Endothelial cell of umbilical vein (primary cell): ENCODE results near the gene TPPP2. TPM values are rescaled to one million over a fixed set of nuclear protein-coding genes. Genes with fewer than 3 reads are reported as not detected.

ENCODE experiments used
- BruUV-seq: library from RNA; stranded (reverse); fragments of 400-500 nt; replicated peaks from 2 replicates; lab custom pipeline; 2021; lab: Mats Ljungman, UMichigan
- CTCF ChIA-PET: fragments of 300-600, 350-600 bp; sonication (Branson Sonifier 250); formaldehyde crosslinking; loops from one replicate; lab custom pipeline; 2021; ENCODE audit warnings: antibody characterized with exemption, inconsistent platforms; lab: Charles Lee
- POLR2A ChIA-PET: fragments of 300-600, 350-600 bp; sonication (Branson Sonifier 250); formaldehyde crosslinking; loops from one replicate; lab custom pipeline; 2021; ENCODE audit warnings: antibody characterized with exemption, inconsistent platforms; lab: Charles Lee
- DNase-seq: peaks from one replicate; pipeline ENCODE4 v3.0.0-alpha.2; 2011; ENCODE audit warnings: low read depth, low spot score
- FAIRE-seq: peaks from 2 replicates; lab custom pipeline; 2011; peaks lifted over from hg19 to GRCh38; lab: Jason Lieb, UNC
- H2AFZ ChIP-seq: 2 replicates; pipeline ENCODE4 v1.6.0; 2012; ENCODE audit warnings: low read depth, low read length, control low read depth, inconsistent platforms
- H3K27ac ChIP-seq: 2 replicates; pipeline ENCODE4 v1.5.1; 2011; ENCODE audit warnings: low read depth, mild to moderate bottlenecking, control low read depth, low read length, moderate library complexity; ENCODE audit not compliant: insufficient read depth
- H3K27me3 ChIP-seq, 2 experiments: 2 replicates each; pipeline versions ENCODE4 v1.6.0 to v1.6.1; 2011; ENCODE audit warnings: low read length in 2 of 2, mixed read lengths in 1 of 2; ENCODE audit not compliant: control insufficient read depth in 2 of 2, insufficient read depth in 2 of 2
- H3K36me3 ChIP-seq, 2 experiments: 2 replicates in 1 of 2; 3 replicates in 1 of 2; pipeline ENCODE4 v1.5.1; 2011; ENCODE audit warnings: low read length in 2 of 2, mild to moderate bottlenecking in 1 of 2, moderate library complexity in 1 of 2; ENCODE audit not compliant: control insufficient read depth in 2 of 2, insufficient read depth in 2 of 2; ENCODE audit errors: extremely low read depth in 1 of 2
- H3K4me1 ChIP-seq: 3 replicates; pipeline ENCODE4 v1.5.1; 2011; ENCODE audit warnings: mild to moderate bottlenecking, low read length; ENCODE audit not compliant: control insufficient read depth, insufficient read depth; ENCODE audit errors: extremely low read depth
- H3K4me2 ChIP-seq: 2 replicates; pipeline ENCODE4 v1.6.1; 2011; ENCODE audit warnings: low read length, control low read depth, mixed read lengths; ENCODE audit not compliant: insufficient read depth
- H3K4me3 ChIP-seq, 3 experiments: fragments of 200-600 bp in 1 of 3; sonication (generic), shearing (Covaris generic) in 1 of 3; replicated peaks in 1 of 3; 2 replicates each; pipeline ENCODE4 v1.5.1; 2011 to 2016; ENCODE audit warnings: control low read depth in 3 of 3, low read length in 3 of 3, mild to moderate bottlenecking in 2 of 3, inconsistent platforms in 1 of 3, low read depth in 1 of 3, moderate library complexity in 1 of 3; ENCODE audit not compliant: insufficient read depth in 1 of 3
- H3K79me2 ChIP-seq: 2 replicates; pipeline ENCODE4 v1.6.0; 2012; ENCODE audit warnings: low read length, inconsistent platforms; ENCODE audit not compliant: control insufficient read depth, insufficient read depth
- H3K9ac ChIP-seq: replicated peaks from 2 replicates; pipeline ENCODE3; 2011; ENCODE audit warnings: low read length, control low read depth; ENCODE audit not compliant: insufficient read depth; ENCODE audit errors: extremely low read depth
- H3K9me1 ChIP-seq: replicated peaks from 3 replicates; pipeline ENCODE4 v1.6.0; 2011; ENCODE audit warnings: mild to moderate bottlenecking, low read length; ENCODE audit not compliant: control insufficient read depth, insufficient read depth; ENCODE audit errors: extremely low read depth
- H3K9me3 ChIP-seq: replicated peaks from 2 replicates; pipeline ENCODE4 v1.5.1; 2012; ENCODE audit warnings: low read length, inconsistent platforms; ENCODE audit not compliant: control insufficient read depth, insufficient read depth
- H4K20me1 ChIP-seq: replicated peaks from 2 replicates; pipeline ENCODE3; 2011; ENCODE audit warnings: mild to moderate bottlenecking, low read length; ENCODE audit not compliant: control insufficient read depth, insufficient read depth; ENCODE audit errors: extremely low read depth
- EZH2 ChIP-seq: IDR thresholded peaks from 2 replicates; pipeline ENCODE4 v1.6.1; 2012; ENCODE audit warnings: borderline replicate concordance, low read depth, mild to moderate bottlenecking, moderate library complexity, low read length, inconsistent platforms; ENCODE audit not compliant: severe bottlenecking
- FOS ChIP-seq: IDR thresholded peaks from 2 replicates; pipeline ENCODE4 v1.6.1; 2011; ENCODE audit warnings: mild to moderate bottlenecking, low read length, moderate library complexity, borderline replicate concordance; ENCODE audit not compliant: insufficient read depth
- GATA2 ChIP-seq: IDR thresholded peaks from 2 replicates; pipeline ENCODE4 v1.7.0; 2011; ENCODE audit warnings: low read depth, mild to moderate bottlenecking, moderate library complexity, mixed read lengths, low read length; ENCODE audit not compliant: insufficient read length, insufficient read depth
- JUN ChIP-seq: IDR thresholded peaks from 2 replicates; pipeline ENCODE4 v1.6.1; 2011; ENCODE audit warnings: borderline replicate concordance, low read depth; ENCODE audit not compliant: insufficient read length, insufficient read depth
- MYC ChIP-seq: IDR thresholded peaks from one replicate; pipeline ENCODE4 v1.6.1; 2011; ENCODE audit warnings: mild to moderate bottlenecking, low read depth, low read length
- POLR2A ChIP-seq: IDR thresholded peaks from 2 replicates; pipeline ENCODE4 v1.6.1; 2012; ENCODE audit warnings: low read depth, mild to moderate bottlenecking, control low read depth, low read length
- POLR2AphosphoS5 ChIP-seq: IDR thresholded peaks from 2 replicates; pipeline ENCODE4 v1.6.1; 2012; ENCODE audit warnings: low read depth, mild to moderate bottlenecking, control low read depth, low read length, moderate library complexity; ENCODE audit not compliant: insufficient read depth
- dilution Hi-C: fragments of 300-500 bp; cut with MboI; formaldehyde crosslinking; loops from one replicate; pipeline ENCODE4 v1.15.0; 2019; ENCODE audit warnings: low sequenced_read_pairs; ENCODE audit not compliant: extremely low pct_ligation_motif_present
- intact Hi-C: fragments of 100-400 bp; cut with micrococcal nuclease; formaldehyde crosslinking; loops from one replicate; pipeline ENCODE4 v1.10.0; 2022
- polyA plus RNA-seq, 4 experiments: library from polyadenylated mRNA; depleted of rRNA in 3 of 4; stranded (reverse) in 3 of 4; unstranded in 1 of 4; fragments of >200 nt; gene quantifications; 2 replicates each; pipeline versions ENCODE4 v1.2.1 to v1.2.3, GENCODE V29; 2011 to 2012; ENCODE audit warnings: missing spikeins in 1 of 4
- total RNA-seq: library from RNA; stranded (reverse); gene quantifications from 2 replicates; pipeline ENCODE4 v1.2.3, GENCODE V29; 2021
- TF ChIP-seq, protein P1 (sequence below), 2 donors: IDR thresholded peaks; 1 replicate in 1 of 2; 2 replicates in 1 of 2; pipeline ENCODE4 v1.5.1; 2011; ENCODE audit warnings: low read length in 2 of 2, mild to moderate bottlenecking in 2 of 2, moderate library complexity in 2 of 2, control low read depth in 1 of 2, inconsistent platforms in 1 of 2, low read depth in 1 of 2; ENCODE audit not compliant: insufficient read depth in 1 of 2; ENCODE audit errors: extremely low read depth in 1 of 2
- TF ChIP-seq, protein P2 (sequence below): IDR thresholded peaks from 2 replicates; pipeline ENCODE4 v1.6.1; 2011; ENCODE audit not compliant: insufficient read depth, insufficient read length

Gene TPPP2
- total and polyA plus RNA-seq, 2 donors (not counting 3 experiments of a cell fraction or from before 2014, with no cell fraction given) = not detected

DNA sequence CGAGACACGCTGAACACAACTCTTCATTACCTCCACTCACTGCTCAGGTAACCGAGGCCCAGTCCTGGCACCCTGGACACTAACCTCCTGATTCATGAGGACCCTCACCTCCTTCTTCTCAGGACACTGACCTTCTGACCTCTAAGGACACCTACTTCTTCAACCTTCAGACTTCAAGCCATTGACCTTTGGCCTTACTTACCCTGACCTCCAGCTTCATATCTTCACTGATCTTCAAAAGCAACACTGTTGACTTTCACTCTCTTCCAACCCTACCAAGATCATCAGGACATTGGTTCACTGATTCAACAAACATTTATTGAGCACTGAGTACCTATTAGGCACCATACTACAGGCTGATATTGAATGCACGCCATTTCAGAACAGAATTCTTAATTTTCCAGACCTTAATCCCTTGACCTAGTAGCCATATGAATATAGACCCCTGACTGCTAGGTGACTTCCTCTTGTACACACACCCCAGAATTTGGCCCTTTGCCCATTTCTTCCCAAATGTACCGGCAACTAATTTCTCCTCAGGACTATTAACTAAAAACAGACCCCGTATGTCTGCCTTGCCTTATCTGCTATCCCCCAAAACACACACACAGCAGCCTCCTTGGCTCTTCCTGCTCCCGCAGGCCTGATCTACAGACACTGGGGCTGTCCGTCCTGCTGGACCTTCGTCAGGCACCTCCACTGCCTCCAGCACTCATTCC is 45.9 kb downstream of the TPPP2 start:
- H3K27me3 ChIP-seq = peaks cover 0 to 3% of the 10 kb centered on the region in 2 experiments
- H3K27ac ChIP-seq = no peak overlapping the region
- no peak overlapping the region for H3K4me2 ChIP-seq
- CTCF ChIA-PET = no interaction called here
- peaks cover 0 to 6% of the 10 kb centered on the region in 2 experiments for H3K36me3 ChIP-seq
- no peak overlapping the region for H2AFZ ChIP-seq
- no peaks in the 10 kb centered on the region for H3K79me2 ChIP-seq
- no peaks in the 10 kb centered on the region for H3K9me3 ChIP-seq
- BruUV-seq = no TSS peak
- dilution Hi-C loops = no loop called here
- H3K9me1 ChIP-seq = no peaks in the 10 kb centered on the region
- POLR2A ChIA-PET = no interaction called here
- DNase-seq = no peak
- no peak overlapping the region for H3K4me3 ChIP-seq
- intact Hi-C loops = no loop called here
- no peak for FAIRE-seq
- no peaks in the 10 kb centered on the region for H4K20me1 ChIP-seq
- H3K9ac ChIP-seq = no peak overlapping the region
- H3K4me1 ChIP-seq = peaks cover 5% of the 10 kb centered on the region
- TF ChIP-seq GATA2 (no peak), FOS (no peak), POLR2A (no peak), MYC (no peak), EZH2 (no peak), JUN (no peak), POLR2AphosphoS5 (no peak)
- TF ChIP-seq, protein P1, sequence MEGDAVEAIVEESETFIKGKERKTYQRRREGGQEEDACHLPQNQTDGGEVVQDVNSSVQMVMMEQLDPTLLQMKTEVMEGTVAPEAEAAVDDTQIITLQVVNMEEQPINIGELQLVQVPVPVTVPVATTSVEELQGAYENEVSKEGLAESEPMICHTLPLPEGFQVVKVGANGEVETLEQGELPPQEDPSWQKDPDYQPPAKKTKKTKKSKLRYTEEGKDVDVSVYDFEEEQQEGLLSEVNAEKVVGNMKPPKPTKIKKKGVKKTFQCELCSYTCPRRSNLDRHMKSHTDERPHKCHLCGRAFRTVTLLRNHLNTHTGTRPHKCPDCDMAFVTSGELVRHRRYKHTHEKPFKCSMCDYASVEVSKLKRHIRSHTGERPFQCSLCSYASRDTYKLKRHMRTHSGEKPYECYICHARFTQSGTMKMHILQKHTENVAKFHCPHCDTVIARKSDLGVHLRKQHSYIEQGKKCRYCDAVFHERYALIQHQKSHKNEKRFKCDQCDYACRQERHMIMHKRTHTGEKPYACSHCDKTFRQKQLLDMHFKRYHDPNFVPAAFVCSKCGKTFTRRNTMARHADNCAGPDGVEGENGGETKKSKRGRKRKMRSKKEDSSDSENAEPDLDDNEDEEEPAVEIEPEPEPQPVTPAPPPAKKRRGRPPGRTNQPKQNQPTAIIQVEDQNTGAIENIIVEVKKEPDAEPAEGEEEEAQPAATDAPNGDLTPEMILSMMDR (IDR thresholded peaks at IDR 0.05; ENCODE audit: extremely low read depth in 1 of 2, insufficient read depth in 1 of 2, low read depth in 1 of 2, low read length in 2 of 2) = no peak
- TF ChIP-seq, protein P2, sequence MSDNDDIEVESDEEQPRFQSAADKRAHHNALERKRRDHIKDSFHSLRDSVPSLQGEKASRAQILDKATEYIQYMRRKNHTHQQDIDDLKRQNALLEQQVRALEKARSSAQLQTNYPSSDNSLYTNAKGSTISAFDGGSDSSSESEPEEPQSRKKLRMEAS = no peak
